Type B pancreatic cell (in vitro differentiated cells): ENCODE measurements around the gene HDGFL3. TPM values are rescaled to one million over a fixed set of nuclear protein-coding genes. Genes with fewer than 3 reads are reported as not detected.

Source experiments
- DNase-seq: peaks from one replicate; pipeline ENCODE4 v3.0.0; 2021; ENCODE audit warnings: mixed read lengths; ENCODE audit not compliant: unreplicated experiment; ENCODE audit errors: extremely low spot score
- H3K27ac Mint-ChIP-seq: 2 replicates; pipeline ENCODE4 v1.8.0; 2021; ENCODE audit warnings: mild to moderate bottlenecking, mixed read lengths
- H3K27me3 Mint-ChIP-seq: 2 replicates; pipeline ENCODE4 v1.8.0; 2021; ENCODE audit warnings: mixed read lengths
- H3K36me3 Mint-ChIP-seq: 2 replicates; pipeline ENCODE4 v1.8.0; 2021; ENCODE audit warnings: mixed read lengths
- H3K4me1 Mint-ChIP-seq: one replicate; pipeline ENCODE4 v1.8.0; 2021; ENCODE audit warnings: mixed read lengths; ENCODE audit not compliant: unreplicated experiment
- H3K4me3 Mint-ChIP-seq: 2 replicates; pipeline ENCODE4 v1.8.0; 2021; ENCODE audit warnings: mild to moderate bottlenecking, mixed read lengths
- H3K9me3 Mint-ChIP-seq: 2 replicates; pipeline ENCODE4 v1.8.0; 2021; ENCODE audit warnings: mixed read lengths
- CTCF ChIP-seq: fragments of 200-600 bp; sonication (generic); conservative IDR thresholded peaks from 2 replicates; pipeline ENCODE4 v1.5.0; 2021; ENCODE audit warnings: antibody characterized with exemption, mild to moderate bottlenecking
- total RNA-seq: library from RNA; stranded (reverse); gene quantifications from 2 replicates; pipeline ENCODE4 v1.2.1, GENCODE V29; 2021; ENCODE audit warnings: low replicate concordance

HDGFL3 gene
- total RNA-seq, 1 donor from 2014 or later: 78.8 TPM

- no peak overlapping the region for H3K4me3 Mint-ChIP-seq
- H3K4me1 Mint-ChIP-seq: peaks cover 3% of the 10 kb centered on the region
- peaks cover 20% of the 10 kb centered on the region for H3K9me3 Mint-ChIP-seq
- no peak for TF ChIP-seq CTCF
- H3K36me3 Mint-ChIP-seq: peaks cover 47% of the 10 kb centered on the region
- DNase-seq: no peak
- H3K27ac Mint-ChIP-seq: no peak overlapping the region
- no peaks in the 10 kb centered on the region for H3K27me3 Mint-ChIP-seq
These were observed 42.7 kb downstream of the HDGFL3 start for GRCh38 chr15:83164771-83165404.

GRCh38 chr15:83164111-83164770 is 43.4 kb downstream of the HDGFL3 start:
- Mint-ChIP-seq H3K9me3 (peaks cover 18% of the 10 kb centered on the region), H3K4me3 (no peak overlapping the region), H3K27me3 (no peaks in the 10 kb centered on the region), H3K27ac (no peak overlapping the region), H3K4me1 (peaks cover 3% of the 10 kb centered on the region), H3K36me3 (peaks cover 51% of the 10 kb centered on the region)
- DNase-seq: no peak
- TF ChIP-seq CTCF: no peak

- H3K4me1 Mint-ChIP-seq: peaks cover 3% of the 10 kb centered on the region
These were observed 44.6 kb downstream of the HDGFL3 start for GRCh38 chr15:83163032-83163431.

GRCh38 chr15:83160741-83161140 is 46.9 kb downstream of the HDGFL3 start:
- DNase-seq: no peak
- Mint-ChIP-seq H3K4me1 (peaks cover 7% of the 10 kb centered on the region), H3K9me3 (no peaks in the 10 kb centered on the region), H3K27me3 (no peaks in the 10 kb centered on the region), H3K27ac (no peak overlapping the region), H3K36me3 (peaks cover 38% of the 10 kb centered on the region), H3K4me3 (no peak overlapping the region)
- no peak for TF ChIP-seq CTCF

More at GRCh38 chr15:83163032-83163431, 44.6 kb downstream of the HDGFL3 start:
- Mint-ChIP-seq H3K9me3 (peaks cover 14% of the 10 kb centered on the region), H3K36me3 (peaks cover 46% of the 10 kb centered on the region), H3K27me3 (no peaks in the 10 kb centered on the region), H3K4me3 (no peak overlapping the region), H3K27ac (peak overlapping the region; percentile 80)
- no peak for TF ChIP-seq CTCF
- DNase-seq: no peak

GRCh38 chr15:83158393-83158792 is 49.2 kb downstream of the HDGFL3 start:
- Mint-ChIP-seq H3K27me3 (no peaks in the 10 kb centered on the region), H3K4me1 (peaks cover 8% of the 10 kb centered on the region), H3K36me3 (peaks cover 29% of the 10 kb centered on the region), H3K27ac (no peak overlapping the region), H3K4me3 (no peak overlapping the region), H3K9me3 (no peaks in the 10 kb centered on the region)
- no peak for DNase-seq
- no peak for TF ChIP-seq CTCF
